GM18858 (cell line): ENCODE results near the gene IPO13.

ENCODE experiments used
- ATAC-seq: cut with Tn5 transposase; IDR thresholded peaks from one replicate; pipeline ENCODE4 v1.9.1; 2021; ENCODE audit not compliant: unreplicated experiment

IPO13 gene

DNA sequence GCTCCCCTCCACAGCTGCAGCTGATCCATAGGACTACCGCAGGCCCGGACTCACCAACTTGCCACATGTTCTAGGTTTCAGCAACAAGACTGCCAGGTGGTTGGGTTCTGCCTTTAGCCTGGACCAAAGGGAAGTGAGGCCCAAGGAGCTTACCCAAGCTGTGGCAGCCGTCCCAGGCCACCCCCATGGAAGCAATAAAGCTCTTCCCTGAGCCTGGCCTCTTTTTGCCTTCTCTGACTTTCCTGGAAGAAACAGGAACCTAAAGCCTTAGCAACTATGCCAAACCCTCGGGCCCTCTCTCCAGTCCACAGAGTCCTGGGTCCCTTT lies 15.8 kb upstream of the IPO13 start:
- no peak for ATAC-seq

- no peak for ATAC-seq
Observed at GRCh38 chr1:43931711-43932660, 14.8 kb upstream of the IPO13 start.

- no peak for ATAC-seq
Observed at GRCh38 chr1:43932786-43933385, 13.9 kb upstream of the IPO13 start.

DNA sequence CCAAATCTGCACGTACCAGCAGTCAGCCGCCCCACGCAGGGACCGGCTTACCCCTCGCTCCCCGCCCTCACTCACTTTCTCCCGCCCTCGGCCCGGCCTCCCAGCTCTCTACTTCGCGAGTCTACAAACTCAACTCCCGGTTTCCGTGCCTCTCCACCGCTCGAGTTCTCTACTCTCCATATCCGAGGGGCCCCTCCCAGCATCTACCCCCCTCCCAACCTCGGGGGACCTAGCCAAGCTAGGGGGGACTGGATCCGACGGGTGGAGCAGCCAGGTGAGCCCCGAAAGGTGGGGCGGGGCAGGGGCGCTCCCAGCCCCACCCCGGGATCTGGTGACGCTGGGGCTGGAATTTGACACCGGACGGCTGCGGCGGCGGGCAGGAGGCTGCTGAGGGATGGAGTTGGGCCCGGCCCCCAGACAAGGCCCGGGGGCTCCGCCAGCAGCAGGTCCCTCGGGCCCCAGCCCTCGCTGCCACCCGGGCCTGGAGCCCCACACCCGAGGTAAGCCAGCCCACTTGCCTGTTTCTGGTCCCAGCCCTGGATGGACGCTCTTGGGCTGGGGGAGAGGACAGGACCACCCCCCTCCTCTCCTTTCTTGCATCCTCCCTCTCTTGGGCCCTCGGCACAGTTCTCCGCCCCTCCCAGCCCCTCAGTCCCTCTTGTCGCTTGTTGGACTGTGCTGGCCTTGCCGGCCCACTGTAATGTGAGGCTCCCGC lies 13.2 kb upstream of the IPO13 start, which contains the start of gene ARTN:
Gene ARTN (plus strand): TSS at position 416 of the 715 bp plus-strand sequence. CDS start 1,856 bp downstream, outside the sequence.
- ATAC-seq: no peak

GRCh38 chr1:43934101-43934985 lies 12.4 kb upstream of the IPO13 start:
- ATAC-seq: no peak

- no peak for ATAC-seq
Observed at GRCh38 chr1:43934986-43935324, 11.8 kb upstream of the IPO13 start.

- ATAC-seq: no peak
Observed at GRCh38 chr1:43935711-43936427, 10.9 kb upstream of the IPO13 start.

DNA sequence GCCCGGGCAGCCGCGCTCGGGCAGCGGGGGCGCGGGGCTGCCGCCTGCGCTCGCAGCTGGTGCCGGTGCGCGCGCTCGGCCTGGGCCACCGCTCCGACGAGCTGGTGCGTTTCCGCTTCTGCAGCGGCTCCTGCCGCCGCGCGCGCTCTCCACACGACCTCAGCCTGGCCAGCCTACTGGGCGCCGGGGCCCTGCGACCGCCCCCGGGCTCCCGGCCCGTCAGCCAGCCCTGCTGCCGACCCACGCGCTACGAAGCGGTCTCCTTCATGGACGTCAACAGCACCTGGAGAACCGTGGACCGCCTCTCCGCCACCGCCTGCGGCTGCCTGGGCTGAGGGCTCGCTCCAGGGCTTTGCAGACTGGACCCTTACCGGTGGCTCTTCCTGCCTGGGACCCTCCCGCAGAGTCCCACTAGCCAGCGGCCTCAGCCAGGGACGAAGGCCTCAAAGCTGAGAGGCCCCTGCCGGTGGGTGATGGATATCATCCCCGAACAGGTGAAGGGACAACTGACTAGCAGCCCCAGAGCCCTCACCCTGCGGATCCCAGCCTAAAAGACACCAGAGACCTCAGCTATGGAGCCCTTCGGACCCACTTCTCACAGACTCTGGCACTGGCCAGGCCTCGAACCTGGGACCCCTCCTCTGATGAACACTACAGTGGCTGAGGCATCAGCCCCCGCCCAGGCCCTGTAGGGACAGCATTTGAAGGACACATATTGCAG lies 10.2 kb upstream of the IPO13 start:
- no peak for ATAC-seq

- ATAC-seq: no peak
Observed at GRCh38 chr1:43937179-43937865, 9.4 kb upstream of the IPO13 start.

GRCh38 chr1:43938383-43938782 lies 8.4 kb upstream of the IPO13 start:
- no peak for ATAC-seq

DNA sequence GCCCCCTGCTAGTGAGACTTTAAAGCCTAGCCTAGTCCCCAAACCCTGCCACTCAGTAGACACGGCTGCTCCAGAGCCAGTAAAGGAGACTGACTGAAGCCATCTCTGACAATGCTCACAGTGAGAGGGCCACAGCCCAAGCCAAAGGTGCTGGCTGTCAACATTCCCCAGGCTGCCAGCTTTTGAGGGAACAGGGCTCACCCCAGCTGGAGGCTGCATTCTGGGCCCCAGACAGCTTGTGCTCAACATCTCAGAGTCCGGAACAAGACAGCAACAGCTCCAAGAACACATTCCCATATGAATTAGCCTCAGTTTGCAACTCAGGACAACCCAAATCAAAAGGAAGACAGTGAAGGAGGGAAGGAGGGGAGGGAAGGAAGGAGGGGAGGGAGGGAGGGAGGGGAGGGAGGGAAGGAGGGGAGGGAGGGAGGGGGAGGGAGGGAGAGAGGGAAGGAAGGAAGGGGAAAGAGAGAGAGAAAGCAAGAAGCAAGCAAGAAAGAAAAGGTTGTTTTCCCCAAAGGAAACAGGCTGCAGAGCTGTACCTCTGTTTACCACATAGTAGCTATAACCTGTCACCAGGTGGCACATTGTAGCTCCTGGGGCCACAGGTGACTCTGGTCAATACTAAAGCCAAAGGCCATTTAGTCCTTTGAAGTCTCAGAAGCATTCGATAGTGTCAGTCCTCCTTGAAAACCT lies 7.7 kb upstream of the IPO13 start:
- no peak for ATAC-seq

DNA sequence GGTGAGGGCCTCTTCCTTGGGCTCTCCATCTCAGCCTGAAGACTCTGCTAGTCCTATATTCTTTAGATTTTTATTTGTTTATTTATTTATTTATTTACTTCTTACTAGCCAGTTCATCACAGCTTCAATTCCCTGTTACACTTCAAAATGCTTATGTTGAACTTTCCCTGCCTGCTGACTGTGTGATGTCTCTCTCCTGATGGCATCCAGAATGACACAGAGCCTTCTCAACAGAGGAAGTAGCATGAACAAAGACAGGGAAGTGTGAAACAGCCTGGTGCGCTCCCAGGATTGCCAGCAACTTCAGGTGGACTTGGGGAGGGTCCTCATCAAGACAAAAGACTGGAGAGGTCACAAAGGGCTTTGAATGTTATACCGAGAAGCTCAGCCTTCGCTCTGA lies 4.3 kb upstream of the IPO13 start:
- ATAC-seq: no peak

- ATAC-seq: no peak
Observed at GRCh38 chr1:43944860-43945259, 1.9 kb upstream of the IPO13 start.

GRCh38 chr1:43945674-43946235 lies 995 bp upstream of the IPO13 start:
- no peak for ATAC-seq

GRCh38 chr1:43947061-43947873 lies 517 bp downstream of the IPO13 start:
- peak; percentile 20 for ATAC-seq

DNA sequence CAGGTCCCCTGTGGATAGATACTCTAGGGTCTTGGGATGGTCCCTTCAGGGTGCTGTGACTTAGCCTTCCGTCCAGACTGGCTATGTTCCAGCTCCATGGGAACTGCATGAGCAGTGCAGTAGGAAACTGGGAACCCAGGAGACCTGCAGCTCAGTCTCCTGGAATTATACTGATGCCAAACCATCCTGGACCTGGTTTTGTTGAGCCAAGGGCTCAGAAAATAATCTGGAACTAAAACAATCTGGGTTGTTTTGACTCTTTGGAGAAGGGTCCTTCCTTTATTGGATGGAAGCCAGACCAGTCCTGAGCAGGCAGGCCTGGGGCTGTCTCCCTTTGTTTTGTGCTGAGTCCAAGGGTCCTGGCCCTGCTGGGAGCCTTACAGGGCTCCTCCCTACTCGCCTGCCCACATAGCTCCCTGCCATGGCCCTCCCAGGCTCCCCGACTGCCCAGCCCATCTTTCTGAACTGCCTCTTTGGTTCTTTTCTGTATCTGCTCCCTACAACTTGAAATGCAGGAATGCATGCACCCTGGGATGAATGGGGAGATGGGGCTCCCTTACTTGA lies 1.2 kb downstream of the IPO13 start:
- no peak for ATAC-seq

GRCh38 chr1:43949678-43950077 lies 2.9 kb downstream of the IPO13 start:
- no peak for ATAC-seq
